Smooth muscle cell of the brain vasculature (primary cell): ENCODE data around the gene HBEGF.

Source experiments
- DNase-seq: peaks from one replicate; pipeline ENCODE4 v3.0.0-alpha.2; 2012; ENCODE audit warnings: low read depth, low spot score

HBEGF gene

GRCh38 chr5:140337880-140338279 is 8.5 kb downstream of the HBEGF start:
- DNase-seq: no peak

GRCh38 chr5:140336388-140336787 is 10.0 kb downstream of the HBEGF start:
- no peak for DNase-seq

GRCh38 chr5:140331638-140332037 is 14.8 kb downstream of the HBEGF start:
- DNase-seq: no peak

- no peak for DNase-seq
Observed at GRCh38 chr5:140329739-140330481, 16.5 kb downstream of the HBEGF start.

- DNase-seq: no peak
Observed at GRCh38 chr5:140328036-140328764, 18.2 kb downstream of the HBEGF start.

- DNase-seq: no peak
Observed at GRCh38 chr5:140327589-140327988, 18.8 kb downstream of the HBEGF start.

- no peak for DNase-seq
Observed at GRCh38 chr5:140325486-140325885, 20.9 kb downstream of the HBEGF start.

GRCh38 chr5:140324617-140325241 is 21.7 kb downstream of the HBEGF start:
- no peak for DNase-seq

- no peak for DNase-seq
Observed at GRCh38 chr5:140324041-140324600, 22.3 kb downstream of the HBEGF start.

- no peak for DNase-seq
Observed at GRCh38 chr5:140322751-140323731, 23.4 kb downstream of the HBEGF start.

GRCh38 chr5:140321796-140322195 is 24.6 kb downstream of the HBEGF start:
- no peak for DNase-seq

- DNase-seq: no peak
Observed at GRCh38 chr5:140319833-140320232, 26.6 kb downstream of the HBEGF start.

- DNase-seq: no peak
Observed at GRCh38 chr5:140318792-140319191, 27.6 kb downstream of the HBEGF start.

GRCh38 chr5:140317859-140318258 is 28.5 kb downstream of the HBEGF start:
- no peak for DNase-seq

- no peak for DNase-seq
Observed at GRCh38 chr5:140312791-140313189, 33.6 kb downstream of the HBEGF start.

- DNase-seq: no peak
Observed at GRCh38 chr5:140312067-140312790, 34.2 kb downstream of the HBEGF start.

- DNase-seq: no peak
Observed at GRCh38 chr5:140311011-140311467, 35.4 kb downstream of the HBEGF start.

GRCh38 chr5:140310434-140310833 is 36.0 kb downstream of the HBEGF start:
- DNase-seq: no peak

GRCh38 chr5:140309706-140310249 is 36.6 kb downstream of the HBEGF start:
- no peak for DNase-seq

- DNase-seq: no peak
Observed at GRCh38 chr5:140305471-140305870, 40.9 kb downstream of the HBEGF start.
